Measurements from ENCODE around the gene IQCK. TPM values are rescaled to one million over a fixed set of nuclear protein-coding genes. Genes with fewer than 3 reads are reported as not detected.
A peak's percentile ranks its signal among the peaks of the same experiment; 100 is the strongest.

Gene IQCK
- total RNA-seq, 1 donor from 2014 or later = 7.6 TPM

DNA sequence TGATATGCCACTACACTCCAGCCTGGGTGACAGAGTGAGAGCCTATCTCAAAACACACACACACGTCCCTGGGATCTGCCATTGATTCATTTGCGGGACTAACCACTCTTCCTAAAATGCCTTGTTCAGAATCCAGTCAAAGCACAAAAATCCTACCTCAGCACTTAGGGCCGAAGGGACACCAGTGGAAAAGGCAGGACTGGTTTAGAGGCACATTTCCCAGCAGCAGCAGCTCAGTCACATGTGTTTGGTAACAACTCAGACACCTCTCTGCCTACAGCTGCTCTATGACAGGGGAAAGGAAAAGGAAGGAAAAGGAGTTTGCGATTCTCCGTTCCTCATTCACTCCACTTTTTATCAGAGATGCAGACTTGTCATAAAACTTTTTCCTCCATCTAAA lies 12.2 kb upstream of the IQCK start:
- H3K27me3 ChIP-seq = no peaks in the 10 kb centered on the region
- no peak for ATAC-seq
- intact Hi-C loops (cut with DNase I) = no loop called here
- H3K9me3 ChIP-seq = no peaks in the 10 kb centered on the region
- H3K4me3 ChIP-seq = no peak overlapping the region
- TF ChIP-seq, protein P1, sequence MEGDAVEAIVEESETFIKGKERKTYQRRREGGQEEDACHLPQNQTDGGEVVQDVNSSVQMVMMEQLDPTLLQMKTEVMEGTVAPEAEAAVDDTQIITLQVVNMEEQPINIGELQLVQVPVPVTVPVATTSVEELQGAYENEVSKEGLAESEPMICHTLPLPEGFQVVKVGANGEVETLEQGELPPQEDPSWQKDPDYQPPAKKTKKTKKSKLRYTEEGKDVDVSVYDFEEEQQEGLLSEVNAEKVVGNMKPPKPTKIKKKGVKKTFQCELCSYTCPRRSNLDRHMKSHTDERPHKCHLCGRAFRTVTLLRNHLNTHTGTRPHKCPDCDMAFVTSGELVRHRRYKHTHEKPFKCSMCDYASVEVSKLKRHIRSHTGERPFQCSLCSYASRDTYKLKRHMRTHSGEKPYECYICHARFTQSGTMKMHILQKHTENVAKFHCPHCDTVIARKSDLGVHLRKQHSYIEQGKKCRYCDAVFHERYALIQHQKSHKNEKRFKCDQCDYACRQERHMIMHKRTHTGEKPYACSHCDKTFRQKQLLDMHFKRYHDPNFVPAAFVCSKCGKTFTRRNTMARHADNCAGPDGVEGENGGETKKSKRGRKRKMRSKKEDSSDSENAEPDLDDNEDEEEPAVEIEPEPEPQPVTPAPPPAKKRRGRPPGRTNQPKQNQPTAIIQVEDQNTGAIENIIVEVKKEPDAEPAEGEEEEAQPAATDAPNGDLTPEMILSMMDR (IDR thresholded peaks at IDR 0.05) = no peak
- H3K27ac ChIP-seq = peak overlapping the region; percentile 66
- H3K4me1 ChIP-seq = peaks cover 21% of the 10 kb centered on the region
- peaks cover 38% of the 10 kb centered on the region for H3K36me3 ChIP-seq
- DNase-seq = no peak

DNA sequence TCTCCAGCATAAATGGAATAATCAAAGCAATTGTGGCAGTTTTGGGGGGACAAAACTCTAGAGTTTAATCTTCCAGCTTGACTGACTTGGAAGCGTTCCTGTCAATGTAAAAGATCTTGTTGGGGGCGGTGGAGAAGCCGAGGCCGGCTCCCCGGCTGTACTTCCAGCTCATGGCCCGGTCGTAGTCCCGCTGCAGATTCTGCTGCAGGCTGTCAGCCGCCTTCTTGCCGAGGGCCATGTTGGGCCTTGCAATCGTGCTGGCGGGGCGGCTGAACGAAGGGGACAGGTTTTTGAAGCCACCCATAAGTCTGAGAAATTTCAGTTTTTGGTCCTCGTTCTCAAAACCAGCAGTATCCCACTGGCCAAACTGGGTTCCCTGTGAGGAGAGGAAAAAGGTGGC lies 11.2 kb upstream of the IQCK start:
- Histone ChIP-seq H3K36me3 (peaks cover 33% of the 10 kb centered on the region), H3K4me1 (peaks cover 19% of the 10 kb centered on the region), H3K27ac (no peak overlapping the region), H3K27me3 (no peaks in the 10 kb centered on the region), H3K9me3 (no peaks in the 10 kb centered on the region), H3K4me3 (no peak overlapping the region)
- DNase-seq = peak; percentile 40
- TF ChIP-seq, protein P1 (IDR thresholded peaks at IDR 0.05) = no peak
- ATAC-seq = no peak
- intact Hi-C loops (cut with DNase I) = no loop called here

DNA sequence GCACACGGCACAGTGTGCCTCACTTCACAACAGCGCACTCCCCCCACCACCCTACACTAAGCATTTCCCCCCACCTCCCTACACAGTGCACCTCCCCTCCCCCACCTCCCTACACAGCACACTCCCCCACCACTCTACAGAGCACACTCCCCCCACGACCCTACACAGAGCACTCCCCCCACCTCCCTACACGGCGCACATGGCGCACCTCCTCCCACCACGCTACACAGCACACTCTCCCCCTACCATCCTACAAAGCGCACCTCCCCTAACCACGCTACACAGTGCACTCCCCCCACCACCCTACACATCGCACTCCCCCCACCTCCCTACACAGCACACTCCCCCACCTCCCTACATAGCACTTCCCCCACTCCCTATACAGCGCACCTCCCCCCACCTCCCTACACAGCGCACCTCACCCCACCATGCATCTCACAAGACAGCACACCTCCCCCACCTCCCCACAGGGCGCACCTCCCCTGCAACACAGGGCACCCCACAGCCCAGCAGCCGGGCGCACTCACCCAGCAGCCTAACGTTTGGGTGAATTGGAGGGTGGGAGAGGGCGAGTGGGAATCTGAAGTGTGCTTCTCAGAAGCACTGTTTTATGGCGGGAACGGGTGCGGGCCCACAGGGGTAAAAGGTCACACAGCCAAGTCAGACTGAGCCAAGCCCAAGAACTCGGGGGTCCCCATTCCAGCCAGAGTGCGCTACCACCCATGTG lies 10.3 kb upstream of the IQCK start:
- ATAC-seq = no peak
- Histone ChIP-seq H3K27me3 (no peaks in the 10 kb centered on the region), H3K36me3 (peaks cover 29% of the 10 kb centered on the region), H3K4me1 (peaks cover 19% of the 10 kb centered on the region), H3K4me3 (no peak overlapping the region), H3K27ac (no peak overlapping the region), H3K9me3 (no peaks in the 10 kb centered on the region)
- DNase-seq = peak; percentile 51
- intact Hi-C loops (cut with DNase I) = no loop called here
- TF ChIP-seq, protein P1 (IDR thresholded peaks at IDR 0.05) = no peak

DNA sequence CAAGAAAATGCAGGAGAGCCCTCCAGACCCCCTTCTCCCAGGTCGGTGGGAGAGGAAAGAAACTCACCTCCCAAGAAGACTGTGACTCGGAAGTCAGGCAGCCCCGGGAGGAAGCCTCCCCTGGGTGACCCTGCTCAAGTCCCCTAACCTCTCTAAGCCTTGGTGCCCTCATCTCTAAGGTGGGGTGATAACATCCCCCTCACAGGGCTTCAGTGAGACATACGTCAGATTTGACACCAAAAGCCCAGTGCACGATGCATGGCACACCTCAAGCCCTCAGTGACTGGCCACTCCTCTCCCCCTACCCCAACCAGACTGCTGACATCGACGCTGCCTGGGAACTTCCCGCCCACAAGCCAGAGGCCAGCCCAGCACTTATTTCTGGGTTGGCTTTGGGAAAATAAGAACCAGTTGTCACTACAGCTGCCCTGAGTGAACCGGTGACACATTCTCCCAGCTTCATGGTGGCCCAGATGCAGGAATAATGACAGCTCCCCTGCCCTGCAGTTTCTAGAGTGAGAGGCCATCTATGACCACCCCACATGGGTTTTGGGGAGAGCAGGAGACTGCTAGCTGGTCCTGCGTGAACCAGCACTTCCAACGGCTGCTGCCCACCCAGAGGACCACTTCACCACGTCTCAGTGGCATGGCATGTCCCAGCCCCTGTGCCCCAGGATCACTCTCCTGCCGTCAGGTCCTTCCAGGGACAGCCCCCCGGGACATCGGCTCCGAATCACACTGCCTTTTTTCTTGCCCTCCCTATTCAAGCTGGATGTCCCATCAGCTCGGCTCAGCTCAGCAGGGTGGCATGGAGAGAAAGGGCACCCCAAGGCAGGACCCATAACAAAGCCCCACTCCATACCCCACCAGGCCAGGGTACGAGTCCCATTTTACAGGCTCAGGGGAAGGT lies 9.5 kb upstream of the IQCK start:
- DNase-seq (peak; percentile 41), ATAC-seq (no peak)
- Histone ChIP-seq H3K27me3 (no peaks in the 10 kb centered on the region), H3K36me3 (peaks cover 29% of the 10 kb centered on the region), H3K27ac (no peak overlapping the region), H3K4me3 (no peak overlapping the region), H3K4me1 (peaks cover 19% of the 10 kb centered on the region), H3K9me3 (no peaks in the 10 kb centered on the region)
- TF ChIP-seq, protein P1 (IDR thresholded peaks at IDR 0.05) = no peak
- intact Hi-C loops (cut with DNase I) = no loop called here

DNA sequence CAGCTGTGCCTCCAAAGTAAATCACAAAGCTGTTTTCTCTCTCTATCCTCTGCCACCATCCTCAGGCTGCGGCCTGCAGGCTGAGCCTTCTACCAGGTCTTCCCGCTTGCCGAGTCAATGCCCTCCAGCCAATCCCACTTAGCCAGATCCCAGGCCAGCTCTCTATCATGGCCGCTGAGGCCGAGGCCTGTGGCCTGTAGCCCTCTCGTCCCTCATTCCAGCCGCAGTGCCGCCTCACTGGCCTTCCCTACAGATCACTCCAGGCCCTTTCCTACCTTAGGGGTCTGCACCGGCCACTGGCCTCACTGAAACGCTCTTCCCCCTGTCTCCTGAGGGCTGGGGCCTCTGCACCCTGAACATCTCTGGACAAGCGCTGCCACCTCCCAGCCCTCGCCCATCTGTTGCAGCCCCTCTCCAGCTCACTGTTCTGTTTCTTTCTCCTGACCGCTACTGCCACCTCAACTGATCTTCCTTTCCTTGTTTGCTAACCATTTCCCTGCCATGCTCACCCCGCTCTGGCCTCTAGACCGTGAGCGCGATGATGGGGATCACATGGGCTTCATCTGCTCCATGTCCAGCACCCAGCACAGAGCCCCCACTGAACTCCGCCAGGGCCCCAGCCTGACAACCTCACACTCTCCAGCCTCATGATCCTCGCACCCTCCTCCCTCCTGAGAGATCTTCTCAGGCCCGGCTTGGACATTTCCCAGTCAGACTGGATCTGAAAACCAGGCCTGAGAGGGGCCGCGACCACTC lies 8.5 kb upstream of the IQCK start:
- Histone ChIP-seq H3K4me3 (no peak overlapping the region), H3K36me3 (peaks cover 38% of the 10 kb centered on the region), H3K4me1 (peaks cover 11% of the 10 kb centered on the region), H3K27me3 (no peaks in the 10 kb centered on the region), H3K9me3 (no peaks in the 10 kb centered on the region), H3K27ac (peak overlapping the region; percentile 60)
- intact Hi-C loops (cut with DNase I) = no loop called here
- no peak for ATAC-seq
- DNase-seq = no peak
- TF ChIP-seq, protein P1 (IDR thresholded peaks at IDR 0.05) = no peak
